ENCODE measurements around the gene SAMD10.

GRCh38 chr20:63968928-63969760, 10.3 kb downstream of the SAMD10 start:
- TF ChIP-seq CTCF (IDR thresholded peaks at IDR 0.05) = no peak
- TF ChIP-seq POLR2A (IDR thresholded peaks at IDR 0.05) = peak; percentile 25
